HG03060 (cell line): ENCODE results near the gene SLC25A21.
"Not testable (repeated sequence)": the region's sequence is repeated elsewhere in the genome, so short reads cannot be mapped to it uniquely, and the experiment has no call there.

Source experiments
- ATAC-seq: cut with Tn5 transposase; IDR thresholded peaks from one replicate; pipeline ENCODE4 v1.9.1; 2021; ENCODE audit warnings: low read depth, moderate number of reproducible peaks; ENCODE audit not compliant: unreplicated experiment

The SLC25A21 gene

GRCh38 chr14:37187294-37187693, 14.9 kb upstream of the SLC25A21 start:
- ATAC-seq: no peak

DNA sequence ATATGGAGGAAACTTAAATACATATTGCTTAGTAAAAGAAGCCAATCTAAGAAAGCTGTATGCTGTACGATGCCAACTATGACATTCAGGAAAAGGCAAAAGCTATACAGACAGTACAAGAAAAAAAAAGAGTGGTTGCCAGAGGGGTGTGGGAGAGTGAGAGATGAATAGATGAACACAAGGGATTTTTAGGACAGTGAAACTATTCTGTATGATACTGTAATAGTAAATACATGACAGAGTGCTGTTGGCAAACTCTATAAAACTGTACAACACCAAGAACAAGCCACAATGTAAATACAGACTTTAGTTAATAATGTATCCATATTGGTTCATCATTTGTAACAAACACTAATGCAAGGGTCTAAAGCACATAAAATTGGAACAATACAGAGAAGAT, 14.5 kb upstream of the SLC25A21 start:
- no peak for ATAC-seq

GRCh38 chr14:37185670-37186069, 13.3 kb upstream of the SLC25A21 start:
- no peak for ATAC-seq

GRCh38 chr14:37184520-37184919, 12.1 kb upstream of the SLC25A21 start:
- not testable (repeated sequence) for ATAC-seq

- ATAC-seq: no peak
Measured at GRCh38 chr14:37181441-37181840, 9.0 kb upstream of the SLC25A21 start.

DNA sequence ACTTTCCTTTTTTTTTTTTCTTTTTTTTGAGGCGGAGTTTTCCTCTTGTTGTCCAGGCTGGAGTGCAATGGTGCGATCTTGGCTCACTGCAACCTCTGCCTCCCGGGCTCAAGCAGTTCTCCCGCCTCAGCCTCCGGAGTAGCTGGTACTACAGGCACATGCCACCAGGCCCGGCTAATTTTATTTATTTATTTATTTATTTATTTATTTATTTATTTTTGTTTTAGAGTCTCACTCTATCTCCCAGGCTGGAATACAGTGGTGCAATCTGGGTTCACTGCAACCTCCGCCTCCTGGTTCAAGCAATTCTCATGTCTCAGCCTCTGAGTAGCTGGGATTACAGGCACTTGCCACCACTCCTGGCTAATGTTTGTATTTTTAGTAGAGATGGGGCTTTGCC, 8.5 kb upstream of the SLC25A21 start:
- ATAC-seq: not testable (repeated sequence)

DNA sequence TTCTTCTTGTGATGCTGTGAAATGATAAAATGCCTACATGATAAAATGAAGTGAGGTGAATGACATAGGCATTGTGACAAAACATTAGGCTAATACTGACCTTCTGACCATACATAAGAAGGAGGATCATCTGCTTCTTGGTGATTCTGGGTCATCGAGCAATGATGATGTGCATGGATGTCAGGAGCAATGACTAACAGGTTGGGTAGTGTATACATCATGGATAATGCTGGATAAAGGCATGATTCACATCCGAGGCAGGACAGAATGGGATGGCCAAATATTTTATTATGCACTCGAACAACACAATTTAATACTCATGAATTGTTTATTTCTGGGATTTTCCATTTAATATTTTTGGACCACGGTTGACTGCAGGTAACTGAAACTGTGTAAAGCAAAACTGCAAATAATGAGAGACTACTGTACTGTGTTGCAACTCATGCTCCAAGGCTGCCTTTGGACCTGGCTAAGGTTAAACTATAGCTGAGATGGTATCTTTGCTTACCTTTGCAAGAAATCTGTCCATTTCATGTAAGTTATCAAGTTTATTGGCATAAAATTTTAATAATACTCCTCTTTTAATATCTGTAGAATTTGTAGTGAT, 7.6 kb upstream of the SLC25A21 start:
- ATAC-seq: no peak

GRCh38 chr14:37172936-37173614, 669 bp upstream of the SLC25A21 start:
- ATAC-seq: no peak

GRCh38 chr14:37171678-37172023, 755 bp downstream of the SLC25A21 start:
- ATAC-seq: no peak

GRCh38 chr14:37170993-37171392, 1.4 kb downstream of the SLC25A21 start:
- no peak for ATAC-seq

DNA sequence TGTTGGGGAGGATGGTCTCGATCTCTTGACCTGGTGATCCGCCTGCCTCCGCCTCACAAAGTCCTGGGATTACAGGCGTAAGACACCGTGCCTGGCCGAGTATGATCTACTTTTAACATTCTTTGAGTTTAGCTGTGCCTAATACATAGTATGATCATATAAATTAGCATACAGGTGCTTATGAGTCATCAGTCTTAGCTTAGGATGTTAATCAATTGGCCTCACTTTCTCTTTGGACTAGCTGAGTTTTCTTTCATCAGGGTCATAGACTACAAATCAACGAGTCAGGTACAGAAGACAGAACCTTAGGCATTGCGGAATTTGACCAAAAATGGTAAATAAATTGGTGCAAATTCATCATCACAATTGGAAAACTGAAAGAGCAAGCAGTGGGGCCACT, 2.2 kb downstream of the SLC25A21 start:
- ATAC-seq: no peak

DNA sequence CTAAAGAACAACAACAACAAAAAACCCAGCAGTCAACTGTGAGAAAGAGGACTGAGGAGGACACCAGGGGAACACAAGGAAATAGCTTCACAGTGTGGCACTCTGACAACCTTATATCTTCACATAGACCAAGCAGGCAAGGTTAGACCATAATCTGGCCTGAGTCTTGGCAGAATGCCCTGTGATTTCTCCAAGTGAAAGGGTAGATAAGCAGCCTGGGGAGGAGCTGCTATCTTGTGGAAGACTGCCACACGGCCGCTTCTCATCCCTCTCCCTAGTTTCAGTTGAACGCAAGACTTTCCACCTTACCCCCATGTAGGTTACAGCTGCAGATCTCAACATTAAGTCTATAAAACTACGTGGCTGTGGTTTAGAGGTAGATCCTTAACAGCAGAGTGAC, 3.7 kb downstream of the SLC25A21 start:
- no peak for ATAC-seq

DNA sequence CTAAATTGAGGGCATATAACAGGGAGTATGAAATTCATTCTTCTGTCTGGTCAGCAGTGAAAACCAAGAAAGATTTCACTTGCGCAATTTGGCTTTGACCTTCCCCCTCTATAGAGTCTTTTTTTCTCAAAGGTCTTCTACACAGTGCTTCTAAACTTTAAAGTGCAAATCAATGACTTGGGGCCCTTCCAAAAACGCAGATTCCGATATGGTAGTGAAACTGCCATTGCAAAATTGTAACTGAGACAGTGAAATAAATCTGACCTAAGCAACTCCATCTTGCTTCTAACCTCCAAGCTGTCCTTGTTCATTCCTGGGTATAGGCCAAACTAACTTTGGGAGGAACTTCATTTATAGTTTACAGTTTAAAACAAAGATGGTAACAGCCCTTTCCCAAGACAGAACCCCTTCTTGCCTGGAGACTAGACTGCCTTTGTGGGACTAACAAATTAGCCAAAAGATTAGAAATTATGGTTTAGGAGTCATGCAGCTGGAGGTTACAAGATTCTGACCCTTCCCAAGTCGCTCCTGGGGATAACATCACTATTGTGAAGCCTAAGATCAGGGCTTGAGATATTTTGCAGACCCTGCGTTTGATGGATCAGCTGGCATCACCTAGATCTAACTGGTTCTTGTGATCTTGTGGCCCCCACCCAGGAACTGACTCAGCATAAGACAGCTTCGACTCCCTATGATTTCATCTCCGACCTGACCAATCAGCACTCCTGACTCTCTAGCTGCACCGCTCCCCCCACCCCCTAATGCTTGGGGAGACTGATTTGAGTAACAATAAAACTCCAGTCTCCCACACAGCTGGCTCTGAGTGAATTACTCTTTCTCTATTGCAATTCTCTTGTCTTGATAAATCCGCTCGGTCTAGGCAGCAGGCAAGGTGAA, 5.0 kb downstream of the SLC25A21 start:
- no peak for ATAC-seq

- no peak for ATAC-seq
Measured at GRCh38 chr14:37165794-37166193, 6.6 kb downstream of the SLC25A21 start.

GRCh38 chr14:37162307-37162706, 10.1 kb downstream of the SLC25A21 start:
- not testable (repeated sequence) for ATAC-seq

DNA sequence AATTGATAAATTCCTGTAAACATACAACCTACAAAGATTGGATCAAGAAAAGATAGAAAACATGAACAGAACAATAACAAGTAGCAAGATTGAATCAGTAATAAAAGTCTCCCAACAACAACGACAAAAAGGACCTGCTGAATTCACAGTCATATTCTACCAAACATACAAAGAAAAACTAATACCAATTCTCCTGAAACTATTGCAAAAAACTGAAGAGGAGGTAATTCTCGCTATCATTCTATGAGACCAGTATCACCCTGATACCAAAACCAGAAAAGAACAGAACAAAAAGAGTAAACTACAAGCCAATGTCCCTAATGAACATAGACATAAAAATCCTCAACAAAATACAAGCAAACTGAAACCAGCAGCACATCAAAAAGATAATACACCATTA, 14.4 kb downstream of the SLC25A21 start:
- ATAC-seq: no peak

GRCh38 chr14:37153483-37153882, 18.9 kb downstream of the SLC25A21 start:
- no peak for ATAC-seq

DNA sequence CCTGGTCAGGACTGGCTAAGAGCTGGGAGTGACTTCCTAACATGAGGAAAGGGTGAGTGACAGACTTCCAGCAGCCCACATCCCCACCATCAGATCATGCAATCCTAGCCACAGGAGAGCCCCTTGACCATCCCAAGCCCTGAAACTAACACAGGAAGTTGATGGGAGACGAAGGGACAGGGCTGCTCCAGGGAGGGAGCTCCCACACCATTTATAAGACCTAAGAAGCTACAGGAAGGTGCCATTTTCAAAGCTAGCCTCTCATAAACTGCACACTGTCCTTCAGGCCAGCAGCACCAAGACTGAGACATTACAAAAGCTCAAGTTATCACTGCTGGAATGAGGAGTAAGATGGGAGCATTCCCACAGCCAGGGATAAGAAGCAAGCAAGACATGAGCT, 19.4 kb downstream of the SLC25A21 start:
- ATAC-seq: no peak

DNA sequence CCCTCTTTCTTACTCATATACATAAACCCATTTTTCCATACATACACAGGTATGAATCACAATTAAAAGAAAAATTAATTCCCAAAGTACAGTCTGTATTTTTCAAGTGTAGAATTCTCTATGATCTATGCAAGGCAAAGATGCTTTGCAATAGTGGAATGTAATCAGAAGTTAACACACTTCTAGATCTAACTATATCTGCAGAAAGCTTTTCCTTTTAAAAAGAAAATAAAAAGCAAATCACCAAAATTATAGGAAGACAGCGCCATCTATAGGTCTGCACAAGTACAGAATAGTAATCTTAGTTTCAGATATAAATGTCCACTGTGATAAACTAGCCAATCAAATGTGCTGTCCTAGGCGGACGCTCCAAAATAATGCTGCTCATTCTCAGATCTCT, 22.0 kb downstream of the SLC25A21 start:
- no peak for ATAC-seq

GRCh38 chr14:37147310-37147880, 25.0 kb downstream of the SLC25A21 start:
- ATAC-seq: no peak

DNA sequence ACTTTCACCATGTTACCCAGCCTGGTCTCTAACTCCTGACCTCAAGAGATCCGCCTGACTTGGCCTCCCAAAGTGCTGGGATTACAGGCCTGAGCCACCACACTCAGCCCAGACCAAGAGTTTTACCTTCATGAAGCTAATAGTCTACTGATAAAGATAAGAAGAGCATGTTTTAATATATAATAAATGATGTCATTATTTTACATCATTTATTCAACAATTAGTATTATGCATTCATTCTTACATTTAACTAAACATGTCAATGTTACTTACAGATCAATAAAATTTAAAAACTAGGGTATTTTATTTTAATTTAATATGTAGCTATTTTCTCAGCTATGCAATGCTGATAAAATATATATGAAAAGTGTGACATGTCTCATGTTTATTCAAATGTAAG, 26.0 kb downstream of the SLC25A21 start:
- not testable (repeated sequence) for ATAC-seq
